BLaER1 (cell line): ENCODE results near the gene OSTN.

ENCODE experiments used
- H3K27ac ChIP-seq: shearing (Covaris generic); formaldehyde crosslinking; 2 replicates; pipeline ENCODE4 v1.8.1; 2022
- H3K27me3 ChIP-seq: shearing (Covaris generic); formaldehyde crosslinking; 2 replicates; pipeline ENCODE4 v1.8.1; 2022
- H3K36me3 ChIP-seq: shearing (Covaris generic); formaldehyde crosslinking; 2 replicates; pipeline ENCODE4 v1.8.1; 2022
- H3K4me1 ChIP-seq: shearing (Covaris generic); formaldehyde crosslinking; 2 replicates; pipeline ENCODE4 v1.8.1; 2022
- H3K4me2 ChIP-seq: shearing (Covaris generic); formaldehyde crosslinking; 2 replicates; pipeline ENCODE4 v1.8.1; 2022
- H3K4me3 ChIP-seq: shearing (Covaris generic); formaldehyde crosslinking; 2 replicates; pipeline ENCODE4 v1.8.1; 2022
- H3K9ac ChIP-seq: shearing (Covaris generic); formaldehyde crosslinking; 2 replicates; pipeline ENCODE4 v1.8.1; 2022
- H3K9me3 ChIP-seq: shearing (Covaris generic); formaldehyde crosslinking; 2 replicates; pipeline ENCODE4 v1.8.1; 2022
- H4K20me1 ChIP-seq: shearing (Covaris generic); formaldehyde crosslinking; 2 replicates; pipeline ENCODE4 v1.8.1; 2022
- Cebpa-rat ChIP-seq: shearing (Covaris generic); IDR thresholded peaks from 2 replicates; pipeline ENCODE4 v1.8.1; 2022

OSTN gene, protein sequence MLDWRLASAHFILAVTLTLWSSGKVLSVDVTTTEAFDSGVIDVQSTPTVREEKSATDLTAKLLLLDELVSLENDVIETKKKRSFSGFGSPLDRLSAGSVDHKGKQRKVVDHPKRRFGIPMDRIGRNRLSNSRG

DNA sequence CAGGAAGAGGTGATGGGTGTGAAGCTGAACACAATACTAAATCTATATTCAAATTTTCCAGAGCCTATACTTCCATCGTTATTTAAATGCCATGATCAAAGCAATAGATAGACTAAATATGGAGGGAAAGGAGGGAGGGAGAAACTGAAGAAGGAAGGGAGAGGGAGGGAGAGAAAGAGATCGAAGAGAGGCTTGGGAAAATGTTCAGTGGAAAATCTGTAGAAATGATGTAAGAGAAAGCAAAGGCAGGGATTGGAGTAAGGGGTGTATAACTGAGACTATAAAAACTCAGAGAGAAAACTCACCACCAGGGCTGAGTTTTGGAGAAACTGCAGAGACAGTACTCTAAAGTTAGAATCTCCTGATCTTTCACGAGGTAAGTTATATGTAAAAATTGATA, at the start of gene OSTN:
Gene OSTN, plus strand, starts transcription at position 310 of the 400 bp plus-strand sequence. CDS start 13,292 bp downstream, outside the sequence.
- Histone ChIP-seq H3K36me3 (no peaks in the 10 kb centered on the region), H3K27me3 (no peaks in the 10 kb centered on the region), H3K9me3 (no peaks in the 10 kb centered on the region), H3K9ac (no peak within 1 kb of the TSS), H3K4me3 (no peak within 1 kb of the TSS), H3K4me2 (no peak within 1 kb of the TSS), H3K27ac (no peak within 1 kb of the TSS), H4K20me1 (no peaks in the 10 kb centered on the region), H3K4me1 (no peaks in the 10 kb centered on the region)
- TF ChIP-seq Cebpa-rat, result no peak

DNA sequence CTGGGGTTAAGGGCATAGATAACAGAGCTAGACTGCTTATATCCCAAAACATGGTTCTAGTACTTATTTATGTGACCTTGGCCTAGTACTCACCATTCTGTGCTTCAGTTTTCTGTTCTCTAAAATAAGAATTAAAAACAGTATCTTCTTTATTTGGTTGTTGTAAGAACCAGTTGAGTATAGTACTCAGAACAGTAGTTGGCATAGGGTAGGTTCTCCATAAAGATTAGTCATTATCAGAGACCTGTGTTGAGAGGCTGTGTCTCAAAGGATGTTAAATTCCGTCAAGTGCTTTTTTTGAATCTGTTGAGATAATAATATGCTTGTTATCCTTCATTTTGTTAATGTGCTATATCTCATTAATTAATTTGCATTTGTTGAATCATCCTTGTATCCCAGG, 47.4 kb upstream of the OSTN start:
- no peak overlapping the region for H3K4me2 ChIP-seq
- no peak overlapping the region for H3K9ac ChIP-seq
- H3K27ac ChIP-seq, result no peak overlapping the region
- no peaks in the 10 kb centered on the region for H3K4me1 ChIP-seq
- no peaks in the 10 kb centered on the region for H3K36me3 ChIP-seq
- peaks cover 14% of the 10 kb centered on the region for H3K9me3 ChIP-seq
- TF ChIP-seq Cebpa-rat, result no peak
- no peaks in the 10 kb centered on the region for H4K20me1 ChIP-seq
- H3K27me3 ChIP-seq, result no peaks in the 10 kb centered on the region
- no peak overlapping the region for H3K4me3 ChIP-seq

DNA sequence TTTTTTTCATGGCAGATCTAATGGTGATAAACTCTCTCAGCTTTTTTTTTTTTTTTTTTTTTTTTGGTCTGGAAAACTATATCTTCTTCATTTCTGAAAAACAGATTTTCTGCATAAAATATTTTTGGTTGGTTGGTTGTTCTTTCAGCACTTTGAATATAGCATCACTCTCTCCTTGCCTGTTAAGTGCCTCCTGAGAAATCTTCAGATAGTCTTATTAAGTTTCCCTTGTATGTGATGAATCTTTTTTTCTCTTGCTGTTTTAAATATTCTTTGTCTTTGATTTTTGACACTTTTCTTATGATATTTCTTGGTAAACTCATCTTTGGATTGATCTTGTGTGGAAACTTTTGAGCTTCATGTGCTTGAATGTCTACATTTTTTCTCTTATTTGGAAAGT, 44.2 kb upstream of the OSTN start:
- no peak for TF ChIP-seq Cebpa-rat
- no peaks in the 10 kb centered on the region for H4K20me1 ChIP-seq
- no peak overlapping the region for H3K9ac ChIP-seq
- H3K4me2 ChIP-seq, result no peak overlapping the region
- H3K4me3 ChIP-seq, result no peak overlapping the region
- H3K36me3 ChIP-seq, result no peaks in the 10 kb centered on the region
- no peaks in the 10 kb centered on the region for H3K27me3 ChIP-seq
- no peak overlapping the region for H3K27ac ChIP-seq
- no peaks in the 10 kb centered on the region for H3K4me1 ChIP-seq
- H3K9me3 ChIP-seq, result peaks cover 14% of the 10 kb centered on the region

DNA sequence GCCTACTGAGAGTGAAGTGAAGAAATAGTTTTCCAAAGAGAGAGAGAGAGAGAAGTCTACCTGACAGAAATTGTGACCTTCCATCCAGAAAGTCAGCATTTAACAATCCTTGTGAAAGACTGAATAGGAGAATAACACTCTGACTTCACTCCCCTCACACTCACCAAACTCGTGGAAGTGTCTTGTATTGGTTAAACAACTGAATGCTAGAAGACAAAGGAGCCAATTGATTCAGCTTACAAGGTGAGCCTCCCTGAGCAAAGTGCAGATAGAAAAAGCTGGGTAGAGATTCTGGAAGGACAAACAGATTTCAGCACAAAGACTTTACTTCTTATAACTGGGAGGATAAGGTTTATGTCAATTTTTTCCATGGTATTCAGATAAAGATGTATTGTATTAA, 40.8 kb upstream of the OSTN start:
- Histone ChIP-seq H4K20me1 (no peaks in the 10 kb centered on the region), H3K4me1 (no peaks in the 10 kb centered on the region), H3K36me3 (no peaks in the 10 kb centered on the region), H3K9ac (no peak overlapping the region), H3K4me3 (no peak overlapping the region), H3K27ac (no peak overlapping the region), H3K9me3 (peaks cover 14% of the 10 kb centered on the region), H3K27me3 (no peaks in the 10 kb centered on the region), H3K4me2 (no peak overlapping the region)
- no peak for TF ChIP-seq Cebpa-rat

DNA sequence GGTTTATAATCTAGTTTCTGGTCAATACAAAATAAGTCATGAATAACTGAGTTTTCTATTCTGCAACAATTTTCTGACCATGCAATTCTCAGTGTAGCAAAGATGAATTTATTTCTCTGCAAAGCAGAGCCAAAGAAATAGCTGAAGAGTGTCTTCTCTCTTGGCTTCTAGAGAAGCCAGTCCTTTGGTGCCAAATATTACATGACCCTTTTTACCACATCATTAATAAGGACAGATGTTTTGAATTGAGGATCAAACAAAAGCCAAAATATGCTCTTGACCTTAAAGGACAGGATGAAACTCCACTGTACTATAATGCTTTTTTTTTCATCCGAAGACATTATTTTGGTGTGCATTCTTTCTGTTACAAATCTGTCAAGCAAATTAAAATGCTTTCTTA, 40.2 kb upstream of the OSTN start:
- H3K4me3 ChIP-seq, result no peak overlapping the region
- no peak overlapping the region for H3K27ac ChIP-seq
- H3K36me3 ChIP-seq, result no peaks in the 10 kb centered on the region
- TF ChIP-seq Cebpa-rat, result no peak
- no peaks in the 10 kb centered on the region for H3K27me3 ChIP-seq
- no peak overlapping the region for H3K9ac ChIP-seq
- H4K20me1 ChIP-seq, result no peaks in the 10 kb centered on the region
- no peak overlapping the region for H3K4me2 ChIP-seq
- no peaks in the 10 kb centered on the region for H3K4me1 ChIP-seq
- H3K9me3 ChIP-seq, result peaks cover 14% of the 10 kb centered on the region

DNA sequence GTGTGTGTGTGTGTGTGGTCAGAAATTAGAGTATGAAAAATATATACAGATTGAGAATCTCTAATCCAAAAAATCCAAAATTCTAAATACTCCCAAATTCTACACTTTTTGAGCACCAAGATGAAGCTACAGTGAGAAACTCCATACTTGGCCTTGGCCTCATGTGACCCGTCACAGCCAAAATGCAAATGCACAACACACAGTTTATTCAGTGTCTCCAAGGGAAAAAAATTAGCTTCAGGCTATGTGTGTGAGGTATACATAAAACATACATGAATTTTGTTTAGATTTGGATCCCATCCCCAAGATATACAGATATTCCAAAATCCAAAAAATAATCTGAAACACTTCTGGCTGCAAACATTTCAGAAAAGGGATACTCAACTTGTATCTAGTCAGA, 33.2 kb upstream of the OSTN start:
- H3K9me3 ChIP-seq, result no peaks in the 10 kb centered on the region
- H3K4me1 ChIP-seq, result no peaks in the 10 kb centered on the region
- TF ChIP-seq Cebpa-rat, result no peak
- H3K27me3 ChIP-seq, result no peaks in the 10 kb centered on the region
- no peak overlapping the region for H3K4me3 ChIP-seq
- no peaks in the 10 kb centered on the region for H3K36me3 ChIP-seq
- no peak overlapping the region for H3K27ac ChIP-seq
- no peak overlapping the region for H3K4me2 ChIP-seq
- H4K20me1 ChIP-seq, result no peaks in the 10 kb centered on the region
- H3K9ac ChIP-seq, result no peak overlapping the region

DNA sequence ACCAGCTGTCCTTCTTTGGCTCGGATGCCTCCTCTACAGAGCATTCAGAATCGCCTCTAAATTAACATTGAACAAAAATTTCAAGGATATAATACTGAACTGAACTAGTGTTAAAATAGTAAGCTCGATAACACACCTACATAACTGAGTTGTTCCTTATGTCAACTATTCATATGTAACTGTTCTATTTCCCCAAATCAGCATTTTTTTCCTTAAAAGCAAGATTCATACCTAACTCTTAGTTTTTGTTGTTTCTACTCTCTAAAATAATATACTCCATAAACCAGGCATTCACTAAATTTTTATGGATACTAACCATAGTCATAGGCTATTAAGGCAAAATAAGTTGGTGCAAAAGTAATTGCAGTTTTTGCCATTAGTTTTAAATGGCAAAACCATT, 32.7 kb upstream of the OSTN start:
- no peaks in the 10 kb centered on the region for H3K36me3 ChIP-seq
- H3K27me3 ChIP-seq, result no peaks in the 10 kb centered on the region
- H3K4me1 ChIP-seq, result no peaks in the 10 kb centered on the region
- no peak overlapping the region for H3K27ac ChIP-seq
- TF ChIP-seq Cebpa-rat, result no peak
- H3K9ac ChIP-seq, result no peak overlapping the region
- no peak overlapping the region for H3K4me3 ChIP-seq
- no peaks in the 10 kb centered on the region for H3K9me3 ChIP-seq
- H4K20me1 ChIP-seq, result no peaks in the 10 kb centered on the region
- H3K4me2 ChIP-seq, result no peak overlapping the region

DNA sequence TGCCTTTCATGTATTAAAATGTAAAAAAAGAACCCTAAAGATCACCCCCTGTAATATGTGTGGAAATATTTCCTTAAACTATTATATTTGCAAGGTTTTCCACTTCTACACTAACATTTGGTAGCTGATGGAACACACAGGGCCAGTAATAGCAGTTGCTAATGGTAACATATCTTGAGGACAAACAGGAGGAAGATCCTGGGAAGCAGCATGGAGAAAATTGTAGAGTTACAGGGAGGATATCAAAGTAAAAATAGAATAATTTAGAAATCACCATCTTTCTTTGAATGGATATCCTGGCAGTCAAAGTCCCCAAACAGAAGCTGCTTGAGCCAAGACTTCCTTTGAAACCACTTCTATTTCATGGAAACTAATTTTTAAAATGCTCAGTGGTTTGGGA, 29.5 kb upstream of the OSTN start:
- H3K9ac ChIP-seq, result no peak overlapping the region
- no peaks in the 10 kb centered on the region for H3K4me1 ChIP-seq
- no peaks in the 10 kb centered on the region for H3K27me3 ChIP-seq
- H3K9me3 ChIP-seq, result no peaks in the 10 kb centered on the region
- TF ChIP-seq Cebpa-rat, result no peak
- no peak overlapping the region for H3K27ac ChIP-seq
- no peak overlapping the region for H3K4me2 ChIP-seq
- H4K20me1 ChIP-seq, result no peaks in the 10 kb centered on the region
- H3K36me3 ChIP-seq, result no peaks in the 10 kb centered on the region
- H3K4me3 ChIP-seq, result no peak overlapping the region

DNA sequence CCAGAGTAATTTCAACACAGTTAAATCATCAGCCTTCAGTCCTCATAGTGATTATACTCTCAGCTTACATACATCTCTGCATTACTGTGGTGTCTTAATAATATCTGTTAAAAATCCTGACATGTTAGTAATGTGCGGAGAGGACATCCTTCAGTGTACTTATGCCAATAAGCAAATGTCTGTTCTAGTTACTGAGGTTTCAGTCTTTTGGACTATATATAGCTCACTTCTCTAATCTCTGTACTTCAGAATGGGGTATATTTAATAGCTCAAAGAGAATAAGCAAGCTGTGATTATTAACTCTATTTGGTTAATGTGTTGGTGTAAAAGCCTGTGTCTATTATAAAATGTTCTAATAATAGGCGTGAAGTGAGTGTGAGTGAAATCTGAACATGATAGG, 28.9 kb upstream of the OSTN start:
- no peak for TF ChIP-seq Cebpa-rat
- Histone ChIP-seq H3K4me1 (no peaks in the 10 kb centered on the region), H3K36me3 (no peaks in the 10 kb centered on the region), H4K20me1 (no peaks in the 10 kb centered on the region), H3K9ac (no peak overlapping the region), H3K27ac (no peak overlapping the region), H3K27me3 (no peaks in the 10 kb centered on the region), H3K9me3 (no peaks in the 10 kb centered on the region), H3K4me3 (no peak overlapping the region), H3K4me2 (no peak overlapping the region)

DNA sequence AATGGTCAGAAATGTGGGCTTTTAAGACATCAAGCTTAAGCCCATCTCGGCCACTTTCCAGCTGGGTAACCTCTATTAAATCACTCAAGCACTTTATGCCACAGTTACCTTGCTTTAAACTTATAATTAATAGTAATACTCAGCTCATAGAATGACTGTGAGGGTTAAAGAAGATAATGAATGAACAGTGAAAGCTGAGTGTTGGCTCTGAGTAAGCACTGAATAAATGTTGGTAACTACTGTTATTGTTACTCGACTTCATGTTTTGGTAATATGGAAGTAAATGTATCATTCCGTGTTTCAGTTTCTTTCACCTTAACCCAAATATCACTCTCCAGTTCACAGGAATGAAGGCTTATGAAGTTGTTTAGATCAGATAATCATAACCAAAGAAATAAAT, 23.9 kb upstream of the OSTN start:
- H3K27me3 ChIP-seq, result no peaks in the 10 kb centered on the region
- no peaks in the 10 kb centered on the region for H3K36me3 ChIP-seq
- TF ChIP-seq Cebpa-rat, result no peak
- no peaks in the 10 kb centered on the region for H4K20me1 ChIP-seq
- H3K4me2 ChIP-seq, result no peak overlapping the region
- H3K4me1 ChIP-seq, result no peaks in the 10 kb centered on the region
- no peaks in the 10 kb centered on the region; the same call in 1 of the 2 replicates for H3K9me3 ChIP-seq
- no peak overlapping the region for H3K27ac ChIP-seq
- no peak overlapping the region for H3K4me3 ChIP-seq
- no peak overlapping the region for H3K9ac ChIP-seq
